Kidney (tissue), 14 donors: ENCODE measurements around the gene AOPEP. TPM values are rescaled to one million over a fixed set of nuclear protein-coding genes. Genes with fewer than 3 reads are reported as not detected.

Source experiments
- DNase-seq, 5 donors: peaks; one replicate each; pipeline ENCODE4 v3.0.0-alpha.2; 2013 to 2020
- FAIRE-seq: peaks from 2 replicates; lab custom pipeline; 2012; peaks lifted over from hg19 to GRCh38; lab: Jason Lieb, UNC
- H3K27ac ChIP-seq, 2 donors: one replicate each; pipeline ENCODE4 v1.7.0; 2013; ENCODE audit warnings: low read depth in 2 of 2, low read length in 2 of 2, inconsistent platforms in 1 of 2
- H3K27me3 ChIP-seq: one replicate; pipeline ENCODE4 v1.7.1; 2013; ENCODE audit warnings: low read length, inconsistent platforms; ENCODE audit not compliant: control insufficient read depth, insufficient read depth
- H3K36me3 ChIP-seq, 3 donors: one replicate each; pipeline versions ENCODE4 v1.7.0 to v1.7.1; 2013; ENCODE audit warnings: low read length in 3 of 3, control low read depth in 1 of 3, inconsistent platforms in 1 of 3; ENCODE audit not compliant: insufficient read depth in 3 of 3, control insufficient read depth in 2 of 3
- H3K4me1 ChIP-seq, 3 donors: one replicate each; pipeline versions ENCODE4 v1.7.0 to v1.7.1; 2013; ENCODE audit warnings: low read length in 3 of 3, inconsistent platforms in 1 of 3, low read depth in 1 of 3; ENCODE audit not compliant: control insufficient read depth in 2 of 3, insufficient read depth in 2 of 3
- H3K4me3 ChIP-seq, 3 donors: one replicate each; pipeline versions ENCODE4 v1.7.0 to v1.8.1; 2013; ENCODE audit warnings: low read length in 3 of 3, control low read depth in 1 of 3, inconsistent platforms in 1 of 3
- H3K9ac ChIP-seq, 3 donors: one replicate each; pipeline versions ENCODE4 v1.7.0 to v1.7.1; 2013; ENCODE audit warnings: low read length in 3 of 3, control low read depth in 1 of 3, inconsistent platforms in 1 of 3
- H3K9me3 ChIP-seq, 3 donors: one replicate each; pipeline versions ENCODE4 v1.7.0 to v1.7.1; 2013; ENCODE audit warnings: low read length in 3 of 3, control low read depth in 1 of 3, inconsistent platforms in 1 of 3; ENCODE audit not compliant: control insufficient read depth in 2 of 3, insufficient read depth in 1 of 3
- intact Hi-C: fragments of 100-400 bp; cut with DNase I; formaldehyde crosslinking; loops from one replicate; pipeline ENCODE4 v1.11.1; 2022
- polyA plus RNA-seq: library from polyadenylated mRNA; stranded (reverse); fragments of 350-450 nt; fragmentation: Illumina TruSeq; extraction: RNeasy Lipid Tissue Mini Kit (QIAGEN cat#74804); gene quantifications from one replicate; pipeline ENCODE4 v1.2.3, GENCODE V29; 2014; ENCODE audit warnings: low read depth, low replicate concordance; ENCODE audit not compliant: insufficient read depth
- total RNA-seq: library from RNA; stranded (reverse); fragmentation: NEBNext Ultra II Directional; extraction: Animal tissue kit (Norgen Biotek cat#: 25700); gene quantifications from one replicate; pipeline ENCODE4 v1.2.1, GENCODE V29; 2021
- TF ChIP-seq, protein P1 (sequence below): IDR thresholded peaks from 3 replicates; pipeline ENCODE4 v1.5.1; 2012; ENCODE audit warnings: mild to moderate bottlenecking, moderate library complexity, borderline replicate concordance; ENCODE audit not compliant: insufficient read depth; ENCODE audit errors: extremely low read depth
- donor health status: control.
- donor health status: control.
- donor health status: control.
- donor health status: control.
- donor health status: control.
- donor health status: DM: yes; HTN: yes; CAD: no.
- donor health status: Normal renal cell carcinoma (clear cell type).

Gene AOPEP
- total and polyA plus RNA-seq, 2 donors from 2014 or later: 52.2 to 119 TPM

GRCh38 chr9:94705162-94705702 lies 21.3 kb upstream of the AOPEP start:
- no peaks in the 10 kb centered on the region for H3K9me3 ChIP-seq
- DNase-seq (no peak), FAIRE-seq (no peak)
- no peak overlapping the region for H3K4me3 ChIP-seq
- H3K36me3 ChIP-seq: no peaks in the 10 kb centered on the region
- peaks cover 0 to 3% (median 0%) of the 10 kb centered on the region in 3 donors for H3K4me1 ChIP-seq
- intact Hi-C loops: no loop called here
- no peak overlapping the region for H3K27ac ChIP-seq
- no peaks in the 10 kb centered on the region for H3K27me3 ChIP-seq
- no peak overlapping the region for H3K9ac ChIP-seq
- TF ChIP-seq, protein P1, sequence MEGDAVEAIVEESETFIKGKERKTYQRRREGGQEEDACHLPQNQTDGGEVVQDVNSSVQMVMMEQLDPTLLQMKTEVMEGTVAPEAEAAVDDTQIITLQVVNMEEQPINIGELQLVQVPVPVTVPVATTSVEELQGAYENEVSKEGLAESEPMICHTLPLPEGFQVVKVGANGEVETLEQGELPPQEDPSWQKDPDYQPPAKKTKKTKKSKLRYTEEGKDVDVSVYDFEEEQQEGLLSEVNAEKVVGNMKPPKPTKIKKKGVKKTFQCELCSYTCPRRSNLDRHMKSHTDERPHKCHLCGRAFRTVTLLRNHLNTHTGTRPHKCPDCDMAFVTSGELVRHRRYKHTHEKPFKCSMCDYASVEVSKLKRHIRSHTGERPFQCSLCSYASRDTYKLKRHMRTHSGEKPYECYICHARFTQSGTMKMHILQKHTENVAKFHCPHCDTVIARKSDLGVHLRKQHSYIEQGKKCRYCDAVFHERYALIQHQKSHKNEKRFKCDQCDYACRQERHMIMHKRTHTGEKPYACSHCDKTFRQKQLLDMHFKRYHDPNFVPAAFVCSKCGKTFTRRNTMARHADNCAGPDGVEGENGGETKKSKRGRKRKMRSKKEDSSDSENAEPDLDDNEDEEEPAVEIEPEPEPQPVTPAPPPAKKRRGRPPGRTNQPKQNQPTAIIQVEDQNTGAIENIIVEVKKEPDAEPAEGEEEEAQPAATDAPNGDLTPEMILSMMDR: no peak

- Histone ChIP-seq H3K27me3 (no peaks in the 10 kb centered on the region), H3K4me3 (no peak overlapping the region), H3K9me3 (no peaks in the 10 kb centered on the region), H3K4me1 (peaks cover 0 to 3% (median 0%) of the 10 kb centered on the region in 3 donors), H3K36me3 (no peaks in the 10 kb centered on the region), H3K9ac (no peak overlapping the region), H3K27ac (no peak overlapping the region)
- intact Hi-C loops: no loop called here
- TF ChIP-seq, protein P1: no peak
- FAIRE-seq (no peak), DNase-seq (no peak)
Measured at GRCh38 chr9:94706922-94707321, 19.6 kb upstream of the AOPEP start.

DNA sequence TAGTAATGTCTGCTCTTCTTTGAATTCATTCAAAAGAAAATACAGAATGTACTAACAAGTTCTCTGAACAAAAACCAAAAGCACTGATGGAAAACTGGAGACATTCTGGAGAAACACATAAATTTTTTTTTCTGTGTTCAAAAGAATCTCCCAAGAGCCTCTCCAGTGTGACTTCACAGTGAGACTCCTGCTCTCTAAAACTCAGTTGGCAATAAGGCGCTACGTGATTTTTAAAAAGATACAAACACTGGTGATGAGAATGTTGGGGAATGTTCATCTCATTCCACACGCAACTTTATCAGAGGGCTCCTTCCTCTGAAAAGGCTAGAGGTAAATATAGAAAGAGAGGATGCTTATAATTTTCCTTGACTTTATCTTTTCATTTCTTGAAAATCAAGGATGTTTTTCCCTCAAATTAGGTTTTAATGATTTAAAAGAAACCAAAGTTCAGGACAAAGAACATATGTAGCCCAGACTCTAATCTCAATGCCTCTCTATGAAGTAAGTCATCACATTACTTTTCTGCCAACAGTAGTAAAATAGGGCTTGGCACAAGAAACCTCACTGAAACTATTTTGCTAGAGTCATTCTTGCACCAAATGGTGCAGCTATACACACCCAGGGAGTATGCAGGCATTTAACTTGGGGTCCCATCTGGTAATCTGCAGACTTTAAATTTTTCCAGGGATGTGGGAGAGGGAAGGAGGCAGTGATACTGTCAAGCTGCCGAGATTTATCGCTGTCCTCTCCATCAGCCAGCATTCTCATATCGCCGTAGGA lies 12.9 kb upstream of the AOPEP start:
- TF ChIP-seq, protein P1: no peak

More for the DNA sequence above, 12.9 kb upstream of the AOPEP start:
- Histone ChIP-seq H3K27me3 (no peaks in the 10 kb centered on the region), H3K4me1 (no peaks in the 10 kb centered on the region), H3K9me3 (no peaks in the 10 kb centered on the region), H3K36me3 (no peaks in the 10 kb centered on the region), H3K27ac (no peak overlapping the region), H3K9ac (no peak overlapping the region), H3K4me3 (no peak overlapping the region)
- intact Hi-C loops: no loop called here
- DNase-seq (no peak), FAIRE-seq (no peak)
